ENCODE measurements around the gene ZSCAN26.

DNA sequence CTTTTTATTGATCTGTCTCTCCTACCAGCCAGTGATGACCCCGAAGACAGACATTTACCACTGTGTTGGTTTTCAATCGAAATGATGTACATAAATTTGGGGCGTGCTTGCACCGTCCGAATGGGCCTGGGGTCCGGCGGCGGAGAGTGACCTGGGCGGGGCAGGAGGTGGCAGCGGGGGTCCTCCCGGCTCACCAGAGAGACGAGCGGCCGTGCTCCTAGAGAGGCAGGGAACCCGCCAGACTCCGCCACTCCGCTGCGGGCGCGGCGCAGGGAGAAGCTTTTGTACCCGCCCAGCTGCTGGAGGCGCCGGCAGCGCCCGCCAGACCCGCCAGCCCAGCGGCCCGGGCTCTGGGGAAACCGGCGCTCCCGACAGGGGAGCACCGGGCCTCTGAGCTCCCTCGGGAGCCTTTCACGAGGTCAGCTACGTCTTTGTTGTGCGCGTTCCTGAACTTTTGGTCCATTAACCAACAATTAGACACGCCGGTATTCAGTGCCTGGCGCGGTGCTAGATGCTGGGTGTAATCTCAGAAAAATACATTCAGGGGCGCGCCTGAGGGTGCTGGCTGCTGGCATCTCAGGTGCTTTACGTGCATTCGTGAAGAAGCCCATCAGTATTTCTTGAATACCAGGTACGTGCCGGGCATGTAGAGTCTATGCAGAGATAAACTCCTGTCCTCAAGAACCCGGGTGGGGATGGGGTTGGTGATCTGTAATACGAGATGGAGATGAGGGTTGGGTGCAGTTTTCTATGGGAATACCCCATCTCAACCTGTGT, 14.5 kb downstream of the ZSCAN26 start, which contains the start of gene PGBD1:
- TF ChIP-seq POLR2A (IDR thresholded peaks at IDR 0.05): no peak
- TF ChIP-seq, protein P1, sequence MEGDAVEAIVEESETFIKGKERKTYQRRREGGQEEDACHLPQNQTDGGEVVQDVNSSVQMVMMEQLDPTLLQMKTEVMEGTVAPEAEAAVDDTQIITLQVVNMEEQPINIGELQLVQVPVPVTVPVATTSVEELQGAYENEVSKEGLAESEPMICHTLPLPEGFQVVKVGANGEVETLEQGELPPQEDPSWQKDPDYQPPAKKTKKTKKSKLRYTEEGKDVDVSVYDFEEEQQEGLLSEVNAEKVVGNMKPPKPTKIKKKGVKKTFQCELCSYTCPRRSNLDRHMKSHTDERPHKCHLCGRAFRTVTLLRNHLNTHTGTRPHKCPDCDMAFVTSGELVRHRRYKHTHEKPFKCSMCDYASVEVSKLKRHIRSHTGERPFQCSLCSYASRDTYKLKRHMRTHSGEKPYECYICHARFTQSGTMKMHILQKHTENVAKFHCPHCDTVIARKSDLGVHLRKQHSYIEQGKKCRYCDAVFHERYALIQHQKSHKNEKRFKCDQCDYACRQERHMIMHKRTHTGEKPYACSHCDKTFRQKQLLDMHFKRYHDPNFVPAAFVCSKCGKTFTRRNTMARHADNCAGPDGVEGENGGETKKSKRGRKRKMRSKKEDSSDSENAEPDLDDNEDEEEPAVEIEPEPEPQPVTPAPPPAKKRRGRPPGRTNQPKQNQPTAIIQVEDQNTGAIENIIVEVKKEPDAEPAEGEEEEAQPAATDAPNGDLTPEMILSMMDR (IDR thresholded peaks at IDR 0.05): no peak
- TF ChIP-seq EP300 (IDR thresholded peaks at IDR 0.05): no peak
- TF ChIP-seq POLR2AphosphoS5 (IDR thresholded peaks at IDR 0.05): no peak

Measured in suprapubic skin (tissue), 4 donors.